HG03097 (cell line): ENCODE measurements around the gene CYP24A1.

Source experiments
- ATAC-seq: cut with Tn5 transposase; IDR thresholded peaks from one replicate; pipeline ENCODE4 v1.9.1; 2021; ENCODE audit not compliant: unreplicated experiment, low FRiP score

CYP24A1 gene

GRCh38 chr20:54177378-54177777 is 3.6 kb upstream of the CYP24A1 start:
- no peak for ATAC-seq

DNA sequence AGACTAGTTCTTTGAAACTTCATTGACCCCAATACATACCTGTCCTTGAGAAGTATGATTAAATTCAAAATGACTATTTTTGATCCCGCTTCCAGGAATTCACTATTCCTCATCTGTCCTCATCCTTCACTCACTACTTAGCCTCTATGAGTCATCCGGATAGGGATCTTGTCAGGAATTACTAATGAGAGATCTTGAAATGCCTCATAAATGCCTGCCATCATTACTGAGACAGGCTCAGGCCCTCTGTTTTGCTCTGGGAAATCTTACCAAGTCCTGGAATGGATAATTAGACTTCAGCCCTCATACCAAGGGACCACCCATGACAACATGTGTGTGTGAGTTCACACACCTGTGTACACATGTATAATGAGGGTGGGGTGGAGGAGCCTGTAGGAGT is 2.8 kb upstream of the CYP24A1 start:
- no peak for ATAC-seq

GRCh38 chr20:54174457-54175175 is 830 bp upstream of the CYP24A1 start:
- no peak for ATAC-seq

DNA sequence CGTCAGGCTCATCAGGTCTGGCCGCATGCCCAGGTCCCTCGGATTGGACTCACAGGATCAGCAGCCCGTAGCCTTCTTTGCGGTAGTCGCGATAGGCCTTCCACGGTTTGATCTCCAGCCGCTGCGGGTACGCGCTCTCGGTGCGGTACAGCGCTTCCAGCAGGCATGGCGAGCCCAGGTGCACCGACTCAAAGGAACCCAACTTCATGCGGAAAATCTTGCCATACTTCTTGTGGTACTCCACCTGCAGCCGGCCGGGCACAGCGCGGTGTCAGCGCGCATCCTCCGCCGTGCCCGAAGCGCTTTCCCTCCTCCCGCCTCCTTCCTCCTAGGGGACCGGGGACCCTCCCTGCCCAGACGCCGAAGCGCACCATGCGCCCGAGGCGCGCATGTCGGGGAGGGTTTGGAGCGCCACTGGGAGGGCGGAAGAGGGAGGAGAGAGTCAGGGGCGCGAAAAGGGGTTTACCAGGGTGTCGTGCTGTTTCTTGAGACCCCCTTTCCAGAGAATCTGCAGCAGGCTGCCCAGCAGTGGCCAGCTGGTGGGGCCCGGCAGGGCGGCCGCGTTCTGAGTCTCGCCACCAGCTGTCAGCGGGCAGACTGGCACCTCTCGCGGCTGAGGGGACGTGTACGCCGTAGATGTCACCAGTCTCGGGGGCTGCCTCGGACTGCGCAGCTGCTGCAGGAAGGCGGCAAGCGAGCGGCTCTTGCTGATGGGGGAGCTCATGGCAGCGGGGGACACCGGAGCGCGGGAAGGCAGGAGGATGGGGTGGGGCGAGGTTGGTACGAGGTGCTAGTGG is 732 bp downstream of the CYP24A1 start:
- no peak for ATAC-seq

- ATAC-seq, result no peak
Measured at GRCh38 chr20:54172532-54172855, 1.3 kb downstream of the CYP24A1 start.

DNA sequence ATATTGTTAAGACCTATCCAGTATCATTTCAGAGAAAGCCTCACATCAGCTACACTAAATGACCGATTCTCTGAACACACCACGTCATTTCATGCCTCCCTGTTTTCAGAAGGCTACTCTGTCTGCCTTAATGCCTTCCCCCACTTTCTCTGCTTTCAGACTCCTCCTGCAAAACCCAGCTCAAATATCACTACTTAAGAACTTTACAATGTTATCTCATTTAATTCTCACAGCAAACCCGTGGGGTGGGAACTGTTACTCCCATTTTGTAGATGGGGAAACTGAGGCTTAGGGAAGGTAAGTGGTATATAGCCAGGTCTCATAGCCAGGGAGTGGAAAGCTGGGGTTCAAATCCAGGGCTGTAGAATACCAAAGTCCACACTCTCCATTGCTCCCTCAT is 2.8 kb downstream of the CYP24A1 start:
- no peak for ATAC-seq

DNA sequence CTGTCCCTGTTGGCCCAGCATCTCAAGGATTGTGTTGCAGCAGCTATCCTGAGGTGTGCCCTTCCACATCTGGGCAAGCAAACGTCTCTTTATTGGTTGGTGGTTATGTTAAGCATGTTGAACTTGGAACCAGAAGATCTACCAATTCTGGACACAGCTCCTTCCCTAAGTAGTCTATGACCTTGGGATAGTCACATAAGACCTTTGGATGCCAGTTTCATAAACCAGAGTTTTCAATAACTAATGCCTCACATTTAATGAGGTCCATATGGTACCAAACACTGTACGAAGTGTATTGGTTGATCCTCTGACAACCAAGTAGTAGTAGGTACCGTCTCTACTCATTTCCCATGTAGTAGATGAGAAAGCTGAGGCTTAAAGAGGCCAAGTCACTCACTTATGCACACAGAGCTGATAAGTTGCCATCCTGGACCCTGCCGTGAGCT is 3.7 kb downstream of the CYP24A1 start:
- ATAC-seq, result no peak

GRCh38 chr20:54168961-54169862 is 4.6 kb downstream of the CYP24A1 start:
- ATAC-seq, result no peak

- ATAC-seq, result no peak
Measured at GRCh38 chr20:54167909-54168872, 5.6 kb downstream of the CYP24A1 start.

GRCh38 chr20:54166987-54167662 is 6.7 kb downstream of the CYP24A1 start:
- ATAC-seq, result no peak

DNA sequence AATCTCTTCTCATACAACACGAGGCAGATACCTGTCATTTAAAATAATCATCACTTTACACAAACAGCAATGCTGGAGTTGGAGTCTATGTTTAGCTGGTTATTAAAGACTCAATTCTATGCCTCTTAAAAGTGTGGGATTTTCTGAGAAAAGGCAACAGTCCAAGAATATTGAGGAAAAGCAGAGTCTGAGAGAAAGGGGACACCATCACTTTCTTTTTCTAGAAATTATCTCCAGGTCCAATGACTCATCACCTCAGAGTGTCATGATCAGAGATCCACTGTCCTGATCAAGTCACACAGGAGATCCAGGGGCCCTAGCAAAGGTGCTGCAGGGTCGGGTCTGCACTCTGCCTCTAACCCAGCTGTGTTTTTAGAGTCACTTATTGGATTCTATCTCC is 8.0 kb downstream of the CYP24A1 start:
- ATAC-seq, result no peak

DNA sequence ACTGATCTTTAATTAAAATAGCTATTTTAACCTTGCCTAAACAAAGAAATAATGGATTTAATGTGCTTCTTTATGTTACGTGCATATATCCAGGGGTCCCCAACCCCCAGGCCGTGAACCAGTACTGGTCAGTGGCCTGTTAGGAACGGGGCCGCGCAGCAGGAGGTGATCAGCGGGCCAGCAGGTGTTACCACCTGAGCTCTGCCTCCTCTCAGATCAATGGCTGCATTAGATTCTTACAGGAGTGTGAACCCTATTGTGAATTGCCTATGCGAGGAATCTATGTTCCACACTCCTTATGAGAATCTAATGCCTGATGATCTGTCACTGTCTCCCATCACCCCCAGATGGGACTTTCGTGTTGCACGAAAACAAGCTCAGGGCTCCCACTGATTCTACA is 8.8 kb downstream of the CYP24A1 start:
- ATAC-seq, result no peak

- no peak for ATAC-seq
Measured at GRCh38 chr20:54163402-54163801, 10.4 kb downstream of the CYP24A1 start.

GRCh38 chr20:54162378-54163009 is 11.3 kb downstream of the CYP24A1 start:
- no peak for ATAC-seq

GRCh38 chr20:54161821-54162149 is 12.0 kb downstream of the CYP24A1 start:
- ATAC-seq, result no peak

DNA sequence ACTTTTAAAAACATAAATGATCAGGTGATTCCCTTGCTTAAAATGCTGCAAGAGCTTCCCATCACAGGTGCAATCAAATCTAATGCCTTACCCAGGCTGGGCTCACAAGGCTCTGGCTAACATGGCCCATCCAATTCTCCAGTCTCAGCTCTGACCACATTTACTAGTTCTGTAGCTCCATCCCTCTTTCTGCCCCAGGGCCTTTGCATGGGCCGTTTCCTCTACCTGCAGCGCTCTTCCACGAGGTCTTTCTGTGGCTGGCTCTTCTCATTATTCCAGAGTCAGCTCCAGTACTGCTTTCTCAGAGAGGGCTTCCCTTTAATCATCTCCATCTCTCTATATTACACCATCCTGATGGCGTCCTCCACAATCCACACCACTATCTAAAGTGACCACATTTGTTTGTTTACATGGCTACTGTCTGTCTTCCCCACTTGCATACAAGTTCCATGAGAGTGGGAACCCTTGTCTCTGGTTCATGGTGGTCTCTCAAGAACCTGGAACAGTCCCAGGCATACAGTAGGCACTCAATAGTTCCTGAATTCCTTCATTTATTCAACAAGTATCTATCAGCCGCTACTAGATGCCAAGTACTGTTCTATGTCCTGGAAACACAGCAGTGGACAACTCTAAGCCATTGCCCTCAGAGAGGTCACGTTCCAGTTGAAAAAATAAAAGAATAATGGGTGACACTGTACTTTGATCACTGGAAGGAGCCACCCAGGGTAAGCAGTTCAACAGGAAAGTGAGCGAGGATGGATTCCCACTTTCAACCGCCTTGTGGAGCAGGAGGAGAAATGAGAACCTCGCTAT is 12.6 kb downstream of the CYP24A1 start:
- no peak for ATAC-seq

DNA sequence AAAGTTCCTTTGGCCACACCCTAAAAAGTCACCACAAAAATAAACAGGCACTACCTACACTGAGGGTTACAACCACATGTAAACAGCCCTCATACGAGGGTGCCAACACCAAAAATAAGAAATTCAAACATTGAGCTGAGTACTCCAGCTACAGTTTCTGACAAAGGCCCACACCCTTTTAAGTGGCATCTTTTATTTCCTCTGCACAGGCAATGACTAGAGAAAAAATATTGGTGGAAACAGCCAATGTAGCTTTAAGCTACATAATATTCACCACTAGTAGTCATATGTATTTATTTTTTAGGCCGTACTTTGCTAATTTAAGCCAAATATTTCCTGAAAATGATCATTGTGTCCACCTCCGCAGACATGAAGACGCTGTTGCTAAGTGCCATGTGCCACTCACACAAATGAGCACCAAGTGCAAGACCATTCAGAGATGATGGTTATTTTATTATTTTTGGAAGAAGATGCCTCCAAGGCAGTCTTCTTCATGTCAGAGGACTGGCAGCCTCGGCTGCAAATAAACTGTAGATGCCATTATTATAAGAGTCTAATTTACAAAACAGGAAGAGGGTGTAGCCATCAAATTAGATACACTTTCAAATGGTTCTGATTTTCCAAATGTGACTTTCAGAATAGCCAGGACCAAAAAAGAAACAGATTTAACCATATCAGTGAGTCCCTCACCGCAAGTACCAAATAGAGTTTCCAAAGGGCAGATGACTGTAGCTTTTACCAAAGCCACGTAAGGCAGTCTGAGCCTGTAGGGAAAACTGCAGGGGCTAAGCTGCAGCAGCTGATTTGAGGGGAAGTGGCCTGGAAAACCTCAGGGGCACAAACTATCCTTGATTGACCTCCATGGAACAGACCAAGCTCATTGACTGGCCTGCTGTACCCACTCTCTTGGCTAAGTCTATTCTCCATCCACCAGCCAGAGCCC is 13.4 kb downstream of the CYP24A1 start:
- no peak for ATAC-seq
